ENCODE measurements around the gene KAZN. TPM values are rescaled to one million over a fixed set of nuclear protein-coding genes. Genes with fewer than 3 reads are reported as not detected.

Gene KAZN
- total and polyA plus RNA-seq, 2 experiments from 2014 or later, result 7.9 to 15.6 TPM

- Histone ChIP-seq H3K4me2 (peak overlapping the region; percentile 58), H3K9me3 (ENCODE audit: low read depth) (no peaks in the 10 kb centered on the region), H3K36me3 (replicated peaks; ENCODE audit: insufficient read depth, low read depth) (no peaks in the 10 kb centered on the region), H2AFZ (no peak overlapping the region), H3K27ac (peak overlapping the region; percentile 56), H4K20me1 (ENCODE audit: insufficient read depth, poor library complexity, severe bottlenecking) (no peaks in the 10 kb centered on the region), H3K4me3 (no peak overlapping the region), H3K27me3 (no peaks in the 10 kb centered on the region), H3K4me1 (ENCODE audit: insufficient read depth) (no peaks in the 10 kb centered on the region), H3K79me2 (no peaks in the 10 kb centered on the region), H3K9me2 (replicated peaks; ENCODE audit: insufficient read depth) (no peaks in the 10 kb centered on the region)
- DNase-seq (ENCODE audit: low spot score), result peak; percentile 60
- TF ChIP-seq CTCF (IDR thresholded peaks at IDR 0.05; ENCODE audit: poor library complexity) (no peak), EZH2phosphoT487 (IDR thresholded peaks at IDR 0.05; ENCODE audit: low read depth, severe bottlenecking, unreplicated experiment) (no peak), EZH2 (IDR thresholded peaks at IDR 0.05; ENCODE audit: borderline replicate concordance) (no peak)
- WGBS (ENCODE audit: low lambda C conversion rate, missing lambda C conversion rate), result 33% methylated on average over 15 of the region's 15 CpGs
Measured at GRCh38 chr1:14682941-14683621, 84.6 kb downstream of the KAZN start.

GRCh38 chr1:14685078-14685477 is 86.6 kb downstream of the KAZN start:
- DNase-seq (ENCODE audit: low spot score), result no peak
- no peak overlapping the region for H3K4me3 ChIP-seq
- H4K20me1 ChIP-seq (ENCODE audit: insufficient read depth, poor library complexity, severe bottlenecking), result no peaks in the 10 kb centered on the region
- no peaks in the 10 kb centered on the region for H3K79me2 ChIP-seq
- WGBS (ENCODE audit: low lambda C conversion rate, missing lambda C conversion rate), result 95% methylated on average over 3 of the region's 3 CpGs
- no peaks in the 10 kb centered on the region for H3K27me3 ChIP-seq
- H3K4me2 ChIP-seq, result no peak overlapping the region
- H3K36me3 ChIP-seq (replicated peaks; ENCODE audit: insufficient read depth, low read depth), result no peaks in the 10 kb centered on the region
- no peaks in the 10 kb centered on the region for H3K9me3 ChIP-seq (ENCODE audit: low read depth)
- H3K9me2 ChIP-seq (replicated peaks; ENCODE audit: insufficient read depth), result no peaks in the 10 kb centered on the region
- no peak overlapping the region for H2AFZ ChIP-seq
- TF ChIP-seq EZH2phosphoT487 (IDR thresholded peaks at IDR 0.05; ENCODE audit: low read depth, severe bottlenecking, unreplicated experiment) (no peak), EZH2 (IDR thresholded peaks at IDR 0.05; ENCODE audit: borderline replicate concordance) (no peak), CTCF (IDR thresholded peaks at IDR 0.05; ENCODE audit: poor library complexity) (no peak)
- H3K4me1 ChIP-seq (ENCODE audit: insufficient read depth), result no peaks in the 10 kb centered on the region
- H3K27ac ChIP-seq, result no peak overlapping the region

GRCh38 chr1:14686701-14687100 is 88.2 kb downstream of the KAZN start:
- H3K27ac ChIP-seq, result no peak overlapping the region
- no peak for TF ChIP-seq CTCF (IDR thresholded peaks at IDR 0.05; ENCODE audit: poor library complexity)
- TF ChIP-seq EZH2phosphoT487 (IDR thresholded peaks at IDR 0.05; ENCODE audit: low read depth, severe bottlenecking, unreplicated experiment), result no peak
- TF ChIP-seq EZH2 (IDR thresholded peaks at IDR 0.05; ENCODE audit: borderline replicate concordance), result no peak
- no peak overlapping the region for H3K4me2 ChIP-seq
- DNase-seq (ENCODE audit: low spot score), result no peak
- H3K27me3 ChIP-seq, result no peaks in the 10 kb centered on the region
- no peaks in the 10 kb centered on the region for H3K4me1 ChIP-seq (ENCODE audit: insufficient read depth)
- WGBS (ENCODE audit: low lambda C conversion rate, missing lambda C conversion rate), result 73% methylated on average over 4 of the region's 4 CpGs
- no peaks in the 10 kb centered on the region for H3K79me2 ChIP-seq
- no peak overlapping the region for H2AFZ ChIP-seq
- no peak overlapping the region for H3K4me3 ChIP-seq
- H4K20me1 ChIP-seq (ENCODE audit: insufficient read depth, poor library complexity, severe bottlenecking), result no peaks in the 10 kb centered on the region
- H3K9me3 ChIP-seq (ENCODE audit: low read depth), result no peaks in the 10 kb centered on the region
- no peaks in the 10 kb centered on the region for H3K9me2 ChIP-seq (replicated peaks; ENCODE audit: insufficient read depth)
- H3K36me3 ChIP-seq (replicated peaks; ENCODE audit: insufficient read depth, low read depth), result no peaks in the 10 kb centered on the region
